Stimulated activated CD8-positive, alpha-beta memory T cell treated with anti-CD3 and anti-CD28 coated beads, Interleukin-12 subunit alpha, Interleukin-12 subunit beta, amount 100 ng/mL, for 24 hours (primary cell): Measurements from ENCODE around the gene IMPDH1.
A peak's percentile ranks its signal among the peaks of the same experiment; 100 is the strongest.

Experiments used
- DNase-seq: peaks from one replicate; pipeline ENCODE4 v3.0.0-alpha.2; 2020; ENCODE audit errors: extremely low read depth

The IMPDH1 gene

GRCh38 chr7:128434413-128435326 is 24.9 kb upstream of the IMPDH1 start:
- no peak for DNase-seq

GRCh38 chr7:128431754-128432153 is 22.0 kb upstream of the IMPDH1 start:
- no peak for DNase-seq

GRCh38 chr7:128431221-128431620 is 21.4 kb upstream of the IMPDH1 start:
- DNase-seq: no peak

GRCh38 chr7:128430207-128430606 is 20.4 kb upstream of the IMPDH1 start:
- no peak for DNase-seq

- DNase-seq: no peak
Observed at GRCh38 chr7:128427289-128427891, 17.6 kb upstream of the IMPDH1 start.

- peak; percentile 39 for DNase-seq
Observed at GRCh38 chr7:128425850-128426249, 16.1 kb upstream of the IMPDH1 start.

GRCh38 chr7:128424686-128425275 is 15.0 kb upstream of the IMPDH1 start:
- no peak for DNase-seq

- no peak for DNase-seq
Observed at GRCh38 chr7:128422842-128423241, 13.1 kb upstream of the IMPDH1 start.

GRCh38 chr7:128422037-128422436 is 12.3 kb upstream of the IMPDH1 start:
- no peak for DNase-seq

- no peak for DNase-seq
Observed at GRCh38 chr7:128421384-128421783, 11.6 kb upstream of the IMPDH1 start.

- DNase-seq: no peak
Observed at GRCh38 chr7:128420773-128421172, 11.0 kb upstream of the IMPDH1 start.

GRCh38 chr7:128419257-128419656 is 9.5 kb upstream of the IMPDH1 start:
- DNase-seq: no peak

- no peak for DNase-seq
Observed at GRCh38 chr7:128417071-128417470, 7.3 kb upstream of the IMPDH1 start.

GRCh38 chr7:128415217-128415785 is 5.5 kb upstream of the IMPDH1 start:
- DNase-seq: no peak

- no peak for DNase-seq
Observed at GRCh38 chr7:128410451-128410753, 620 bp upstream of the IMPDH1 start.

- DNase-seq: no peak
Observed at GRCh38 chr7:128408709-128409595, 830 bp downstream of the IMPDH1 start.

- DNase-seq: no peak
Observed at GRCh38 chr7:128407751-128408708, 1.8 kb downstream of the IMPDH1 start.

GRCh38 chr7:128407233-128407589 is 2.6 kb downstream of the IMPDH1 start:
- DNase-seq: no peak

GRCh38 chr7:128406314-128407232 is 3.2 kb downstream of the IMPDH1 start:
- no peak for DNase-seq
